GM23248 (cell line): ENCODE measurements around the gene WASF2. TPM values are rescaled to one million over a fixed set of nuclear protein-coding genes. Genes with fewer than 3 reads are reported as not detected.

Experiments
- DNase-seq: peaks from one replicate; pipeline ENCODE4 v3.0.0-alpha.2; 2015
- H2AFZ ChIP-seq: fragments of 200-600 bp; sonication (generic); 2 replicates; pipeline ENCODE4 v1.6.1; 2016; ENCODE audit warnings: antibody characterized with exemption
- H3F3A ChIP-seq: fragments of 200-600 bp; sonication (generic); 2 replicates; pipeline ENCODE4 v1.6.1; 2016; ENCODE audit warnings: mild to moderate bottlenecking, antibody characterized with exemption, mixed run types; ENCODE audit not compliant: insufficient read depth
- H3K27ac ChIP-seq: fragments of 200-600 bp; sonication (generic); 2 replicates; pipeline ENCODE4 v1.5.1; 2016; ENCODE audit warnings: mild to moderate bottlenecking
- H3K27me3 ChIP-seq: fragments of 200-600 bp; sonication (generic); replicated peaks from 2 replicates; pipeline ENCODE4 v1.6.1; 2016; ENCODE audit warnings: mild to moderate bottlenecking; ENCODE audit not compliant: insufficient read depth
- H3K36me3 ChIP-seq: fragments of 200-600 bp; sonication (generic); 2 replicates; pipeline ENCODE4 v1.6.1; 2016; ENCODE audit warnings: low read depth, mild to moderate bottlenecking
- H3K4me1 ChIP-seq: fragments of 200-600 bp; sonication (generic); 2 replicates; pipeline ENCODE4 v1.6.1; 2016; ENCODE audit warnings: mild to moderate bottlenecking; ENCODE audit not compliant: insufficient read depth
- H3K4me2 ChIP-seq: fragments of 200-600 bp; sonication (generic); one replicate; pipeline ENCODE4 v1.6.1; 2016; ENCODE audit warnings: mild to moderate bottlenecking; ENCODE audit not compliant: unreplicated experiment
- H3K4me3 ChIP-seq: fragments of 200-600 bp; sonication (generic); 2 replicates; pipeline ENCODE4 v1.5.1; 2016; ENCODE audit warnings: mild to moderate bottlenecking
- H3K79me2 ChIP-seq: fragments of 200-600 bp; sonication (generic); 2 replicates; pipeline ENCODE4 v1.6.1; 2016; ENCODE audit warnings: mild to moderate bottlenecking; ENCODE audit not compliant: insufficient read depth
- H3K9ac ChIP-seq: fragments of 200-600 bp; sonication (generic); 2 replicates; pipeline ENCODE4 v1.6.1; 2016; ENCODE audit warnings: mild to moderate bottlenecking
- H3K9me2 ChIP-seq: fragments of 200-600 bp; sonication (generic); 2 replicates; pipeline ENCODE4 v1.6.1; 2016; ENCODE audit warnings: mixed run types, mild to moderate bottlenecking, moderate library complexity; ENCODE audit not compliant: insufficient read depth
- H3K9me3 ChIP-seq: fragments of 200-600 bp; sonication (generic); one replicate; pipeline ENCODE4 v1.6.1; 2017; ENCODE audit warnings: low read depth
- H4K20me1 ChIP-seq: fragments of 200-600 bp; sonication (generic); 2 replicates; pipeline ENCODE4 v1.6.0; 2016; ENCODE audit not compliant: insufficient read depth
- EZH2 ChIP-seq: fragments of 200-600 bp; sonication (generic); IDR thresholded peaks from 2 replicates; pipeline ENCODE4 v1.6.1; 2018; ENCODE audit warnings: antibody characterized with exemption, mild to moderate bottlenecking; ENCODE audit not compliant: insufficient read depth, poor library complexity, severe bottlenecking
- EZH2phosphoT487 ChIP-seq: fragments of 200-600 bp; sonication (generic); IDR thresholded peaks from 2 replicates; pipeline ENCODE4 v1.6.1; 2018; ENCODE audit warnings: antibody characterized with exemption, moderate library complexity, mild to moderate bottlenecking, low read depth; ENCODE audit not compliant: insufficient read depth
- WGBS, 2 experiments: methylation state at CpG; one replicate each; pipeline ENCODE4 v1.1.6; 2015 to 2017; ENCODE audit warnings: low lambda C conversion rate in 2 of 2, low coverage in 1 of 2; ENCODE audit errors: missing lambda C conversion rate in 2 of 2; 5-methylcytosine and 5-hydroxymethylcytosine counted together
- in situ Hi-C: fragments of 300-500 bp; cut with MboI; formaldehyde crosslinking; loops from 2 replicates; pipeline ENCODE4 v1.15.0; 2020
- polyA plus RNA-seq: library from polyadenylated mRNA; unstranded; fragments of >200 nt; fragmentation: Nextera tagmentation; extraction: Ambion mirVana; gene quantifications from 2 replicates; pipeline ENCODE4 v1.2.1, GENCODE V29; 2016
- total RNA-seq: library from RNA; depleted of rRNA; stranded (reverse); fragments of >200 nt; shearing (Covaris generic); gene quantifications from 2 replicates; pipeline ENCODE4 v1.2.3, GENCODE V29; 2014

The WASF2 gene
- total and polyA plus RNA-seq, 2 experiments from 2014 or later: 19.3 to 118 TPM

DNA sequence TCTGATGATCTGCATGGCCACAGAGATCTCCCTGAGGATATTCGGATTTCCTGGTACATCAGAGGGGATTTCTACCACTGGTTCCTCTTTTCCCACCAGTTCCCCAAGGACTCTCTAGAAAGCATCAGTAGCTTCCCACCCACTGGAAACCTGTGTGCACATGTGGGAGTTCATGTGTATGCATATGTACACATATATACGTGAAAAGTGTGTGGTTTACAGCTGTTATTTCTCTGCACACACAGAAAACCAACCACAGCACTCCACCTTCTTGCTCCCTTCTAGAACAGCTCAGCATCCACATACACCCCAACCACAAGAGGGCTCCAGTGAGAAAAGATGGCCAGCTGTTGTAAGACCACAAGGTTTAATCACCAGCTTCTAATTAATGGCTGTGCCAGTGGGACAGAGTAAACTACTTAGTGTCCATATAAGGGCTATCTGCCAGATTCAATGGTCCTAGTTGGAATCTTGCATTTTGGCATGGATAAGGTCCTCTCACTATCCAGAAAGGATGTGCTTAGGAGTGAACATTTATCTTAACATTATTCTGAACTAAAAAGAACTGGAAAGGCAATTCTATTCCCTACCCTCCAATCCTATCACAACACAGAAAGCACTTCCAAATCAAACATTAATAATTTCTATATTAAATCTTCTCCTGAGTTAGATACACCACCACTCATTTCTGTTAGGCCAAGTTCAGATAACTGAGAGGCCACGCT lies 73.4 kb downstream of the WASF2 start:
- no peaks in the 10 kb centered on the region for H4K20me1 ChIP-seq
- peaks cover 68% of the 10 kb centered on the region for H3K79me2 ChIP-seq
- H3F3A ChIP-seq: peaks cover 22% of the 10 kb centered on the region
- in situ Hi-C loops: loop anchor here (25.0 kb wide), 1 partner anchor 196 kb away; the partner anchor contains the start of gene AHDC1
- peak; percentile 80 for DNase-seq
- no peaks in the 10 kb centered on the region for H3K9me2 ChIP-seq
- peaks cover 59% of the 10 kb centered on the region for H3K36me3 ChIP-seq
- no peak overlapping the region for H3K4me2 ChIP-seq
- H3K9me3 ChIP-seq: no peaks in the 10 kb centered on the region
- 96 to 97% methylated on average over 3 of the region's 3 CpGs for WGBS, 2 experiments
- H3K9ac ChIP-seq: no peak overlapping the region
- H3K4me3 ChIP-seq: no peak overlapping the region
- H2AFZ ChIP-seq: no peak overlapping the region
- no peak overlapping the region for H3K27ac ChIP-seq
- H3K27me3 ChIP-seq: no peaks in the 10 kb centered on the region
- H3K4me1 ChIP-seq: peaks cover 18% of the 10 kb centered on the region
- TF ChIP-seq EZH2phosphoT487 (no peak), EZH2 (no peak)

GRCh38 chr1:27414091-27414490 lies 75.9 kb downstream of the WASF2 start:
- no peaks in the 10 kb centered on the region for H4K20me1 ChIP-seq

GRCh38 chr1:27413004-27413403 lies 77.0 kb downstream of the WASF2 start:
- Histone ChIP-seq H3K4me1 (peaks cover 4% of the 10 kb centered on the region), H2AFZ (no peak overlapping the region), H3K9me3 (no peaks in the 10 kb centered on the region), H3K27me3 (no peaks in the 10 kb centered on the region), H3K36me3 (peaks cover 69% of the 10 kb centered on the region), H3K4me2 (no peak overlapping the region), H3F3A (0 out of 2 replicates have a peak, but pooled peaks cover 7% of the 10 kb centered on the region), H3K9ac (no peak overlapping the region), H3K79me2 (peaks cover 38% of the 10 kb centered on the region), H3K27ac (no peak overlapping the region), H4K20me1 (no peaks in the 10 kb centered on the region), H3K4me3 (no peak overlapping the region), H3K9me2 (no peaks in the 10 kb centered on the region)
- TF ChIP-seq EZH2phosphoT487 (no peak), EZH2 (no peak)
- 95 to 98% methylated on average over 4 of the region's 4 CpGs for WGBS, 2 experiments
- DNase-seq: no peak
- in situ Hi-C loops: loop anchor here (25.0 kb wide), 1 partner anchor 199 kb away; the partner anchor contains the start of gene AHDC1

More at GRCh38 chr1:27414091-27414490, 75.9 kb downstream of the WASF2 start:
- in situ Hi-C loops: loop anchor here (25.0 kb wide), 1 partner anchor 198 kb away; the partner anchor contains the start of gene AHDC1
- Histone ChIP-seq H3K27me3 (no peaks in the 10 kb centered on the region), H3K4me2 (no peak overlapping the region), H3K4me1 (peaks cover 13% of the 10 kb centered on the region), H2AFZ (no peak overlapping the region), H3K4me3 (no peak overlapping the region), H3K9me2 (no peaks in the 10 kb centered on the region), H3K36me3 (peaks cover 65% of the 10 kb centered on the region), H3F3A (peaks cover 15% of the 10 kb centered on the region), H3K27ac (no peak overlapping the region), H3K9me3 (no peaks in the 10 kb centered on the region), H3K9ac (no peak overlapping the region), H3K79me2 (peaks cover 43% of the 10 kb centered on the region)
- TF ChIP-seq EZH2 (no peak), EZH2phosphoT487 (no peak)
- DNase-seq: no peak
- 69 to 79% methylated on average over 1 of the region's 1 CpG for WGBS, 2 experiments

GRCh38 chr1:27412502-27412901 lies 77.5 kb downstream of the WASF2 start:
- Histone ChIP-seq H3K9me2 (no peaks in the 10 kb centered on the region), H3K4me3 (no peak overlapping the region), H3K79me2 (peaks cover 34% of the 10 kb centered on the region), H3K9me3 (no peaks in the 10 kb centered on the region), H4K20me1 (no peaks in the 10 kb centered on the region), H3F3A (0 out of 2 replicates have a peak, but pooled peaks cover 3% of the 10 kb centered on the region), H3K4me1 (no peaks in the 10 kb centered on the region; the same call in 1 of the 2 replicates), H3K36me3 (peaks cover 64% of the 10 kb centered on the region), H3K9ac (no peak overlapping the region), H2AFZ (no peak overlapping the region), H3K4me2 (no peak overlapping the region), H3K27ac (no peak overlapping the region), H3K27me3 (no peaks in the 10 kb centered on the region)
- TF ChIP-seq EZH2phosphoT487: no peak
- TF ChIP-seq EZH2: no peak
- DNase-seq: no peak
- whole genome bisulfite sequencing, 2 experiments: 95 to 100% methylated on average over 4 of the region's 4 CpGs
- in situ Hi-C loops: loop anchor here (25.0 kb wide), 1 partner anchor 200 kb away; the partner anchor contains the start of gene AHDC1
